Neural progenitor cell (in vitro differentiated cells): ENCODE data around the gene ADRA2C. TPM values are rescaled to one million over a fixed set of nuclear protein-coding genes. Genes with fewer than 3 reads are reported as not detected.

Source experiments
- DNase-seq: peaks from one replicate; pipeline ENCODE4 v3.0.0-alpha.2; 2016; ENCODE audit warnings: low spot score
- H2AFZ ChIP-seq: fragments of 200-600 bp; sonication (generic); replicated peaks from 2 replicates; pipeline ENCODE4 v1.6.1; 2016; ENCODE audit warnings: antibody characterized with exemption
- H3F3A ChIP-seq: fragments of 200-600 bp; sonication (generic); 2 replicates; pipeline ENCODE4 v1.6.1; 2016; ENCODE audit warnings: antibody characterized with exemption, low read depth
- H3K27ac ChIP-seq: fragments of 200-600 bp; sonication (generic); 2 replicates; pipeline ENCODE4 v1.5.1; 2016; ENCODE audit warnings: mild to moderate bottlenecking
- H3K27me3 ChIP-seq: fragments of 200-600 bp; sonication (generic); 2 replicates; pipeline ENCODE4 v1.6.1; 2016; ENCODE audit warnings: mild to moderate bottlenecking, moderate library complexity
- H3K36me3 ChIP-seq: fragments of 200-600 bp; sonication (generic); 2 replicates; pipeline ENCODE4 v1.5.1; 2016
- H3K4me1 ChIP-seq: fragments of 200-600 bp; sonication (generic); 2 replicates; pipeline ENCODE4 v1.6.1; 2016; ENCODE audit warnings: mixed run types
- H3K4me2 ChIP-seq: fragments of 200-600 bp; sonication (generic); 2 replicates; pipeline ENCODE4 v1.6.1; 2016
- H3K4me3 ChIP-seq: fragments of 200-600 bp; sonication (generic); 2 replicates; pipeline ENCODE4 v1.5.1; 2016
- H3K79me2 ChIP-seq: fragments of 200-600 bp; sonication (generic); 2 replicates; pipeline ENCODE4 v1.6.1; 2016; ENCODE audit warnings: low read depth
- H3K9ac ChIP-seq: fragments of 200-600 bp; sonication (generic); 2 replicates; pipeline ENCODE4 v1.6.1; 2016
- H3K9me3 ChIP-seq: fragments of 200-600 bp; sonication (generic); 2 replicates; pipeline ENCODE4 v1.5.1; 2016; ENCODE audit warnings: low read depth
- H4K20me1 ChIP-seq: fragments of 200-600 bp; sonication (generic); 2 replicates; pipeline ENCODE4 v1.6.1; 2016; ENCODE audit warnings: low read depth
- H3K27ac Mint-ChIP-seq: 3 replicates; pipeline ENCODE4 v1.8.0; 2021; ENCODE audit warnings: mixed read lengths
- H3K27me3 Mint-ChIP-seq: 2 replicates; pipeline ENCODE4 v1.8.0; 2022; ENCODE audit warnings: low read depth, mild to moderate bottlenecking, inconsistent platforms, moderate library complexity, mixed read lengths; ENCODE audit not compliant: insufficient read depth
- H3K36me3 Mint-ChIP-seq: 3 replicates; pipeline ENCODE4 v1.8.0; 2021; ENCODE audit warnings: mixed read lengths
- H3K4me1 Mint-ChIP-seq: 3 replicates; pipeline ENCODE4 v1.8.0; 2021; ENCODE audit warnings: mixed read lengths
- H3K4me3 Mint-ChIP-seq: 3 replicates; pipeline ENCODE4 v1.8.0; 2021; ENCODE audit warnings: mild to moderate bottlenecking, moderate library complexity, mixed read lengths
- H3K9me3 Mint-ChIP-seq: 3 replicates; pipeline ENCODE4 v1.8.0; 2020; ENCODE audit warnings: mixed read lengths
- EZH2 ChIP-seq: fragments of 200-600 bp; sonication (generic); IDR thresholded peaks from 2 replicates; pipeline ENCODE4 v1.6.1; 2017; ENCODE audit warnings: antibody characterized with exemption, mild to moderate bottlenecking, moderate library complexity
- EZH2phosphoT487 ChIP-seq: fragments of 200-600 bp; sonication (generic); IDR thresholded peaks from 2 replicates; pipeline ENCODE4 v1.6.1; 2017; ENCODE audit warnings: antibody characterized with exemption
- total RNA-seq: library from RNA; depleted of rRNA; stranded (reverse); fragments of >200 nt; gene quantifications from 2 replicates; pipeline ENCODE4 v1.2.3, GENCODE V29; 2015; ENCODE audit warnings: low replicate concordance
- TF ChIP-seq, protein P1 (sequence below): fragments of 200-600 bp; sonication (generic); IDR thresholded peaks from 2 replicates; pipeline ENCODE4 v1.5.1; 2017; ENCODE audit warnings: antibody characterized with exemption, mild to moderate bottlenecking

The ADRA2C gene
- total RNA-seq, 1 donor from 2014 or later, result 2.5 TPM

DNA sequence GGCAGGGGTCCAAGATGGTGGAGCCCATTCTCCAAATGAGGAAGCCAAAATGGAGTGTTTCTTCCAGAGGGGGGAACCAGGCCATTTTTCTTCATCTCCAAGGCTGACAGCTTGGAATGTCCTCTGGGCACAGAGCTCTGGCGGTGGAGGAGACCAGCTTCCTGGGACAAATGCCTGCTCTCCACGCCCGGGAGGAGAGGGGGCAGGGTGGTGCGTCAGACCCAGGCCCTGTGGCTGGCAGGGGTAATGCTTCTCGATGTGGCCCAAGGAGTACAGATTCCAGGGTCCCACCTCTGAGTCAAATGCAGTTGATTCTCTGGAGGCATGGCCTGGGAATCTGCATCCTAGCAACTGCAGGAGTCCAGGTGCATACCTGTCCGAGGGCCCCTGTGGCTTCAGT is 44.6 kb upstream of the ADRA2C start:
- Histone ChIP-seq H3K9me3 (no peaks in the 10 kb centered on the region), H3K27ac (no peak overlapping the region), H3K4me1 (peaks cover 29% of the 10 kb centered on the region), H2AFZ (no peak overlapping the region), H3K79me2 (no peaks in the 10 kb centered on the region), H4K20me1 (no peaks in the 10 kb centered on the region), H3F3A (peaks cover 22% of the 10 kb centered on the region), H3K27me3 (peaks cover 35% of the 10 kb centered on the region), H3K9ac (no peak overlapping the region), H3K4me2 (no peak overlapping the region), H3K36me3 (no peaks in the 10 kb centered on the region), H3K4me3 (no peak overlapping the region)
- no peak overlapping the region for H3K4me3 Mint-ChIP-seq
- no peak overlapping the region for H3K27ac Mint-ChIP-seq
- peaks cover 17% of the 10 kb centered on the region for H3K4me1 Mint-ChIP-seq
- TF ChIP-seq EZH2phosphoT487, result no peak
- TF ChIP-seq, protein P1, sequence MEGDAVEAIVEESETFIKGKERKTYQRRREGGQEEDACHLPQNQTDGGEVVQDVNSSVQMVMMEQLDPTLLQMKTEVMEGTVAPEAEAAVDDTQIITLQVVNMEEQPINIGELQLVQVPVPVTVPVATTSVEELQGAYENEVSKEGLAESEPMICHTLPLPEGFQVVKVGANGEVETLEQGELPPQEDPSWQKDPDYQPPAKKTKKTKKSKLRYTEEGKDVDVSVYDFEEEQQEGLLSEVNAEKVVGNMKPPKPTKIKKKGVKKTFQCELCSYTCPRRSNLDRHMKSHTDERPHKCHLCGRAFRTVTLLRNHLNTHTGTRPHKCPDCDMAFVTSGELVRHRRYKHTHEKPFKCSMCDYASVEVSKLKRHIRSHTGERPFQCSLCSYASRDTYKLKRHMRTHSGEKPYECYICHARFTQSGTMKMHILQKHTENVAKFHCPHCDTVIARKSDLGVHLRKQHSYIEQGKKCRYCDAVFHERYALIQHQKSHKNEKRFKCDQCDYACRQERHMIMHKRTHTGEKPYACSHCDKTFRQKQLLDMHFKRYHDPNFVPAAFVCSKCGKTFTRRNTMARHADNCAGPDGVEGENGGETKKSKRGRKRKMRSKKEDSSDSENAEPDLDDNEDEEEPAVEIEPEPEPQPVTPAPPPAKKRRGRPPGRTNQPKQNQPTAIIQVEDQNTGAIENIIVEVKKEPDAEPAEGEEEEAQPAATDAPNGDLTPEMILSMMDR, result no peak
- TF ChIP-seq EZH2, result no peak
- no peak for DNase-seq
- H3K27me3 Mint-ChIP-seq, result peaks cover 24% of the 10 kb centered on the region
- H3K36me3 Mint-ChIP-seq, result no peaks in the 10 kb centered on the region
- H3K9me3 Mint-ChIP-seq, result peaks cover 19% of the 10 kb centered on the region

DNA sequence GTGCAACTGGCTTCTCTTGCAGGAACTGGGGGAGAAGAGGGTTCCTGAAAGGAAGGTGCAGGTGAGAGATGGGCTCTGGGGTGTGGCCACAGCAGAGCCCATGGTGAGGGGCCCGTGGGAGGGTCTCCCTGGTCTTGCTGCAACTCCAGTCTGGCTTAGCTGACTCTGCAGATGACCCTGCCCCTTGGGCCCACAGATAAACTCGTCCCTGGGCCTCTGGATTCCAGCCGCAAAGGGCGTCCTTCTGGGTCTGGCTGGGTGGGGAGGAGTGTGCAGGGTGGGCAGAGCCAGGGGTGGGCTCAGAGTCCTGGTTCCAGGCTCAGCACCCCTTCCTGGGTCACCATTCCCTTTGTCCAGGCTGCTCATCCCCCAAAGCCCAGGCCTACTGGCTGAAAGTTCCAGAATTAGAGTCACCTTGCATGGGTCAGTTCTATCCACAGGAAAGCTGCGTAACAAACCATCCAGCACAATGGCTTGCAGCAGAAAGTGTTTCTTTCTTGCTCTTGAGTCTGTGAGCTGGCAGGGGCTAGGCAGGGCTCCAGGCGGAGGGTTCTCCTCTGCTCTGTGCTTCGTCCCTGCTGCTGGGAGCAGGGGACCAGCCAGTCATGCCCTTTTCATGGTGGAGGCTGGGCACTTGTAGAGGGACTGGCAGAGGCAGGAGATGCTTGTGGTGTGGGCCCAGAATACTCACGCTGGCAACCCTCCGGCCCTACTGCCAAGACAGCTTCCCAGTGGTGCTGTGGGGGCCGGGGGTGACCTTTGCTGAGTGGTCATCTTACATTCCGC is 43.5 kb upstream of the ADRA2C start:
- peaks cover 42% of the 10 kb centered on the region for H3K27me3 ChIP-seq

DNA sequence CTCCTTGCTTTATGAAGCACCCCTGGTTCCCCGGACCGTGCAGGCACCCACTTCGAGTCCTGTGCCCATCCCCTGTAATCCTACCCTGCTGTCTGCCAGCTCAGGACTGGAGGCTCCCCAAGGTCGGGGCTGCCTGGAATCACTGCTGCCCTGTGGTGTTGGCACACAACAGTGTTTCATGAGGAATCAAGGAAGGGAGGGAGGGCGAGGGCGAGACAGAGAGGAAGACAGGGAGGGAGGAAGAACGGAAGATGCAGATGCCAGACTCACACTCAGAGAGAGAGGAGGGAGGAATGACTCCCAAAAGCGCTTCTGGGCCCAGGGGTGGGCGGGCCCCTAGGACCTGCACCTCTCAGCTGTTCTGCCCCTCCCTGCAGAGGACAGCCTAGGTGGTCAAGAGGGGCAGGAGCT is 42.9 kb upstream of the ADRA2C start:
- H3K27me3 Mint-ChIP-seq, result peaks cover 26% of the 10 kb centered on the region
- no peaks in the 10 kb centered on the region for H3K36me3 ChIP-seq

More for the DNA sequence above, 43.5 kb upstream of the ADRA2C start:
- peaks cover 17% of the 10 kb centered on the region for H3K4me1 Mint-ChIP-seq
- Histone ChIP-seq H3K4me1 (peaks cover 31% of the 10 kb centered on the region), H3K27ac (no peak overlapping the region), H3K36me3 (no peaks in the 10 kb centered on the region), H3K9ac (no peak overlapping the region), H3F3A (peaks cover 22% of the 10 kb centered on the region), H4K20me1 (no peaks in the 10 kb centered on the region), H3K4me2 (no peak overlapping the region), H3K4me3 (no peak overlapping the region), H2AFZ (no peak overlapping the region), H3K9me3 (no peaks in the 10 kb centered on the region), H3K79me2 (no peaks in the 10 kb centered on the region)
- H3K27me3 Mint-ChIP-seq, result peaks cover 26% of the 10 kb centered on the region
- no peak for DNase-seq
- no peak overlapping the region for H3K27ac Mint-ChIP-seq
- H3K4me3 Mint-ChIP-seq, result no peak overlapping the region
- no peaks in the 10 kb centered on the region for H3K36me3 Mint-ChIP-seq
- no peak for TF ChIP-seq EZH2phosphoT487
- no peak for TF ChIP-seq EZH2
- TF ChIP-seq, protein P1, result no peak
- peaks cover 18% of the 10 kb centered on the region for H3K9me3 Mint-ChIP-seq

More for the DNA sequence above, 42.9 kb upstream of the ADRA2C start:
- Histone ChIP-seq H3K9ac (no peak overlapping the region), H3K27ac (no peak overlapping the region), H2AFZ (no peak overlapping the region), H3K4me1 (peaks cover 31% of the 10 kb centered on the region), H3K79me2 (no peaks in the 10 kb centered on the region), H3K4me3 (no peak overlapping the region), H3K27me3 (peaks cover 42% of the 10 kb centered on the region), H3K9me3 (no peaks in the 10 kb centered on the region), H3F3A (peaks cover 22% of the 10 kb centered on the region), H4K20me1 (no peaks in the 10 kb centered on the region), H3K4me2 (peak overlapping the region; percentile 78)
- no peak for TF ChIP-seq EZH2
- no peak for TF ChIP-seq EZH2phosphoT487
- TF ChIP-seq, protein P1, result no peak
- no peak overlapping the region for H3K27ac Mint-ChIP-seq
- H3K36me3 Mint-ChIP-seq, result no peaks in the 10 kb centered on the region
- H3K9me3 Mint-ChIP-seq, result peaks cover 12% of the 10 kb centered on the region
- H3K4me1 Mint-ChIP-seq, result peaks cover 17% of the 10 kb centered on the region
- DNase-seq, result no peak
- H3K4me3 Mint-ChIP-seq, result no peak overlapping the region
